A549 treated with CORT108297 at 1 μM for 4 hours (cell line): ENCODE results near the gene SPATA32. TPM values are rescaled to one million over a fixed set of nuclear protein-coding genes. Genes with fewer than 3 reads are reported as not detected.

ENCODE experiments used
- total RNA-seq: library from RNA; stranded (reverse); fragments of 200-300 nt; extraction: Qiagen RNA extraction; gene quantifications from 5 replicates; pipeline ENCODE4 v1.2.3, GENCODE V29; 2022

The SPATA32 gene
- 0.14 to 0.22 TPM (median 0.18 TPM) in 5 replicates for total RNA-seq

GRCh38 chr17:45261577-45262515 is at the start of gene SPATA32:
Gene SPATA32, minus strand, starts transcription at chr17:45262094. Its CDS starts 78 bp downstream, at chr17:45262016.

GRCh38 chr17:45221081-45222013 is 40.5 kb downstream of the SPATA32 start, which contains the start of gene FMNL1:
Gene FMNL1, plus strand, starts transcription at chr17:45221885. Its CDS starts 240 bp downstream, at chr17:45222125.

Other genes with a start within 250 kb of the SPATA32 start
- 18.4 to 23.0 TPM (median 21.1 TPM) in 5 replicates for gene DCAKD, start 210.5 kb downstream of the SPATA32 start, total RNA-seq
- 161 to 347 TPM (median 170 TPM) in 5 replicates for gene NMT1, start 200.8 kb downstream of the SPATA32 start, total RNA-seq
- 148 to 216 TPM (median 192 TPM) in 5 replicates for gene PLCD3, start 129.6 kb downstream of the SPATA32 start, total RNA-seq
- gene ACBD4, start 126.4 kb downstream of the SPATA32 start, total RNA-seq, result 6.4 to 8.9 TPM (median 8.3 TPM) in 5 replicates
- gene HEXIM1, start 113.6 kb downstream of the SPATA32 start, total RNA-seq, result 43.5 to 55.3 TPM (median 49.2 TPM) in 5 replicates
- gene HEXIM2, start 100.2 kb downstream of the SPATA32 start, total RNA-seq, result 15.2 to 18.4 TPM (median 16.6 TPM) in 5 replicates
- gene FMNL1, start 40.2 kb downstream of the SPATA32 start, total RNA-seq, result 36.8 to 42.9 TPM (median 38.4 TPM) in 5 replicates
- gene MAP3K14, start 54.9 kb upstream of the SPATA32 start, total RNA-seq, result 41.9 to 75.4 TPM (median 58.3 TPM) in 5 replicates
- 10.7 to 17.5 TPM (median 16.6 TPM) in 5 replicates for gene ARHGAP27, start 170.8 kb upstream of the SPATA32 start, total RNA-seq
- 21.5 to 27.1 TPM (median 25.6 TPM) in 5 replicates for gene PLEKHM1, start 228.6 kb upstream of the SPATA32 start, total RNA-seq